Fibroblast of villous mesenchyme (primary cell): ENCODE data around the gene FAM168A. TPM values are rescaled to one million over a fixed set of nuclear protein-coding genes. Genes with fewer than 3 reads are reported as not detected.

Source experiments
- DNase-seq: peaks from one replicate; pipeline ENCODE4 v3.0.0-alpha.2; 2010; ENCODE audit warnings: low read depth
- H3K4me3 ChIP-seq: 2 replicates; pipeline ENCODE4 v1.5.1; 2011; ENCODE audit warnings: low read depth, mild to moderate bottlenecking, low read length
- CTCF ChIP-seq: IDR thresholded peaks from 2 replicates; pipeline ENCODE4 v1.5.1; 2012; ENCODE audit warnings: low read depth, mild to moderate bottlenecking, low read length; ENCODE audit not compliant: insufficient read depth
- total RNA-seq: library from RNA; depleted of rRNA; stranded (reverse); fragments of >200 nt; gene quantifications from 2 replicates; pipeline ENCODE4 v1.2.3, GENCODE V29; 2012

Gene FAM168A
- total RNA-seq, 1 donor, result 22.5 TPM

GRCh38 chr11:73393479-73394415 is 204.2 kb downstream of the FAM168A start:
- DNase-seq, result peak; percentile 78
- peak; percentile 83 for TF ChIP-seq CTCF

GRCh38 chr11:73393011-73393380 is 204.9 kb downstream of the FAM168A start:
- no peak for TF ChIP-seq CTCF
- DNase-seq, result no peak
- no peak overlapping the region for H3K4me3 ChIP-seq

More at GRCh38 chr11:73393479-73394415, 204.2 kb downstream of the FAM168A start:
- H3K4me3 ChIP-seq, result no peak overlapping the region

- TF ChIP-seq CTCF, result no peak
- no peak for DNase-seq
Measured at GRCh38 chr11:73392108-73393010, 205.6 kb downstream of the FAM168A start.

GRCh38 chr11:73391665-73392064 is 206.2 kb downstream of the FAM168A start:
- DNase-seq, result no peak
- TF ChIP-seq CTCF, result no peak
- no peak overlapping the region for H3K4me3 ChIP-seq

More at GRCh38 chr11:73392108-73393010, 205.6 kb downstream of the FAM168A start:
- H3K4me3 ChIP-seq, result no peak overlapping the region

GRCh38 chr11:73390601-73391565 is 207.0 kb downstream of the FAM168A start:
- no peak for TF ChIP-seq CTCF
- no peak for DNase-seq
- no peak overlapping the region for H3K4me3 ChIP-seq

GRCh38 chr11:73389916-73390315 is 208.0 kb downstream of the FAM168A start:
- DNase-seq, result no peak
- TF ChIP-seq CTCF, result no peak
- no peak overlapping the region for H3K4me3 ChIP-seq
